SK-N-SH (cell line): Measurements from ENCODE around the gene TTC27.

Source experiments
- CTCF ChIP-seq: fragments of 200-600 bp; sonication (generic); IDR thresholded peaks from 2 replicates; pipeline ENCODE4 v1.6.1; 2017; ENCODE audit warnings: antibody characterized with exemption, mild to moderate bottlenecking, moderate library complexity
- RAD21 ChIP-seq: IDR thresholded peaks from 2 replicates; pipeline ENCODE4 v1.6.1; 2012; ENCODE audit warnings: mild to moderate bottlenecking, low read length
- REST ChIP-seq: IDR thresholded peaks from 2 replicates; pipeline ENCODE4 v1.6.1; 2012; ENCODE audit warnings: mild to moderate bottlenecking, low read depth, low read length, moderate library complexity

GRCh38 chr2:32617599-32618189 is 10.2 kb upstream of the TTC27 start:
- TF ChIP-seq CTCF (no peak), REST (no peak), RAD21 (no peak)
